Bone marrow (tissue), 2 donors: ENCODE results near the gene ASPDH.
A peak's percentile ranks its signal among the peaks of the same experiment; 100 is the strongest.
"Not testable (repeated sequence)": the region's sequence is repeated elsewhere in the genome, so short reads cannot be mapped to it uniquely, and the experiment has no call there.

Experiments used
- DNase-seq, 2 donors: peaks; one replicate each; lab custom pipeline; 2025; lab: John Stamatoyannopoulos, UW

Gene ASPDH

GRCh38 chr19:50478901-50479715 is 34.6 kb downstream of the ASPDH start:
- DNase-seq, result no peak

- no peak for DNase-seq
Measured at GRCh38 chr19:50477751-50478515, 35.8 kb downstream of the ASPDH start.

- DNase-seq, result no peak
Measured at GRCh38 chr19:50476907-50477238, 36.8 kb downstream of the ASPDH start.

GRCh38 chr19:50476224-50476906 is 37.3 kb downstream of the ASPDH start, which contains the start of the genes EMC10 and GARIN5A:
EMC10 (plus strand) TSS chr19:50476507; CDS start chr19:50476545, 38 bp downstream.
GARIN5A (minus strand) TSS chr19:50476848; CDS start chr19:50476388, 460 bp downstream.
- DNase-seq, result peak; percentile 41 to 65

GRCh38 chr19:50475736-50476223 is 37.9 kb downstream of the ASPDH start:
- no peak for DNase-seq

GRCh38 chr19:50475101-50475568 is 38.6 kb downstream of the ASPDH start:
- no peak for DNase-seq

- DNase-seq, result not testable (repeated sequence)
Measured at GRCh38 chr19:50473336-50473735, 40.4 kb downstream of the ASPDH start.

- no peak for DNase-seq
Measured at GRCh38 chr19:50468818-50469217, 44.9 kb downstream of the ASPDH start.

- DNase-seq, result no peak
Measured at GRCh38 chr19:50467566-50467965, 46.1 kb downstream of the ASPDH start.

- DNase-seq, result no peak
Measured at GRCh38 chr19:50466706-50467039, 47.0 kb downstream of the ASPDH start.

- no peak for DNase-seq
Measured at GRCh38 chr19:50465986-50466705, 47.6 kb downstream of the ASPDH start.

- DNase-seq, result no peak
Measured at GRCh38 chr19:50465000-50465399, 48.7 kb downstream of the ASPDH start.

- no peak for DNase-seq
Measured at GRCh38 chr19:50464348-50464747, 49.4 kb downstream of the ASPDH start.

- DNase-seq, result no peak
Measured at GRCh38 chr19:50462970-50463369, 50.7 kb downstream of the ASPDH start.
